DND-41 (cell line): Measurements from ENCODE around the gene CNKSR2.

Experiments
- ATAC-seq: fragments of 200-7000 bp; cut with Tn5 transposase; 3 replicates; pipeline ENCODE4 v1.9.1; 2021; ENCODE audit warnings: low read depth; ENCODE audit not compliant: insufficient read depth
- DNase-seq: peaks from one replicate; pipeline ENCODE4 v3.0.0-alpha.2; 2020
- H2AFZ ChIP-seq: 2 replicates; pipeline ENCODE4 v1.6.0; 2012; ENCODE audit warnings: low read depth, low read length
- H3K27ac ChIP-seq: 2 replicates; pipeline ENCODE4 v1.5.1; 2012; ENCODE audit warnings: low read length, inconsistent platforms
- H3K27me3 ChIP-seq: fragments of 200-600 bp; sonication (generic); 2 replicates; pipeline ENCODE4 v1.6.0; 2012; ENCODE audit warnings: low read length, mild to moderate bottlenecking, inconsistent platforms; ENCODE audit not compliant: insufficient read depth, poor library complexity
- H3K36me3 ChIP-seq: 2 replicates; pipeline ENCODE4 v1.5.1; 2012; ENCODE audit warnings: low read length, inconsistent platforms; ENCODE audit not compliant: insufficient read depth
- H3K4me1 ChIP-seq: 2 replicates; pipeline ENCODE4 v1.5.1; 2012; ENCODE audit warnings: mild to moderate bottlenecking, low read length; ENCODE audit not compliant: insufficient read depth
- H3K4me2 ChIP-seq: 2 replicates; pipeline ENCODE4 v1.6.0; 2012; ENCODE audit warnings: mild to moderate bottlenecking, moderate library complexity, low read length, inconsistent platforms; ENCODE audit not compliant: insufficient read depth
- H3K4me3 ChIP-seq, 2 experiments: fragments of 200-600 bp in 1 of 2; shearing (Covaris generic) in 1 of 2; 2 replicates each; pipeline ENCODE4 v1.5.1; 2012 to 2016; ENCODE audit warnings: inconsistent platforms in 2 of 2, low read length in 2 of 2, mild to moderate bottlenecking in 2 of 2, low read depth in 1 of 2, moderate library complexity in 1 of 2
- H3K79me2 ChIP-seq: 2 replicates; pipeline ENCODE4 v1.6.0; 2012; ENCODE audit warnings: low read length, inconsistent platforms; ENCODE audit not compliant: insufficient read depth
- H3K9ac ChIP-seq: 2 replicates; pipeline ENCODE4 v1.6.0; 2012; ENCODE audit warnings: low read depth, mild to moderate bottlenecking, inconsistent platforms, low read length, moderate library complexity
- H3K9me3 ChIP-seq: 2 replicates; pipeline ENCODE4 v1.5.1; 2012; ENCODE audit warnings: low read length, moderate library complexity, mild to moderate bottlenecking, inconsistent platforms; ENCODE audit not compliant: insufficient read depth, severe bottlenecking
- H4K20me1 ChIP-seq: 2 replicates; pipeline ENCODE4 v1.6.0; 2012; ENCODE audit warnings: low read length; ENCODE audit not compliant: insufficient read depth
- CTCF ChIP-seq: IDR thresholded peaks from 2 replicates; pipeline ENCODE4 v1.5.1; 2012; ENCODE audit warnings: borderline replicate concordance, low read length, moderate library complexity, mild to moderate bottlenecking; ENCODE audit not compliant: poor library complexity, severe bottlenecking; ENCODE audit errors: extremely low read depth
- EZH2 ChIP-seq: IDR thresholded peaks from 3 replicates; pipeline ENCODE4 v1.6.1; 2012; ENCODE audit warnings: borderline replicate concordance, low read depth, mild to moderate bottlenecking, moderate library complexity, low read length, inconsistent platforms; ENCODE audit not compliant: severe bottlenecking

The CNKSR2 gene

GRCh38 chrX:21702725-21703124 is 328.5 kb downstream of the CNKSR2 start:
- ATAC-seq, result no peak
- DNase-seq, result no peak

More at GRCh38 chrX:21702725-21703124, 328.5 kb downstream of the CNKSR2 start:
- H3K36me3 ChIP-seq, result no peaks in the 10 kb centered on the region
- no peaks in the 10 kb centered on the region for H3K9me3 ChIP-seq
- H4K20me1 ChIP-seq, result no peaks in the 10 kb centered on the region
- H3K4me2 ChIP-seq, result no peak overlapping the region
- H3K27ac ChIP-seq, result no peak overlapping the region
- H3K4me1 ChIP-seq, result no peaks in the 10 kb centered on the region
- H3K79me2 ChIP-seq, result no peaks in the 10 kb centered on the region
- TF ChIP-seq CTCF, result no peak
- no peak for TF ChIP-seq EZH2
- no peaks in the 10 kb centered on the region for H3K27me3 ChIP-seq
- H2AFZ ChIP-seq, result no peak overlapping the region
- H3K4me3 ChIP-seq, result no peak overlapping the region
- no peak overlapping the region for H3K9ac ChIP-seq
